Astrocyte of the cerebellum (primary cell): ENCODE data around the gene CAPN9.
"Not testable (repeated sequence)": the region's sequence is repeated elsewhere in the genome, so short reads cannot be mapped to it uniquely, and the experiment has no call there.

Experiments
- DNase-seq: peaks from one replicate; pipeline ENCODE4 v3.0.0-alpha.2; 2011; ENCODE audit warnings: low read depth
- H3K4me3 ChIP-seq: 2 replicates; pipeline ENCODE4 v1.5.1; 2011; ENCODE audit warnings: mild to moderate bottlenecking, low read depth, low read length, moderate library complexity
- in situ Hi-C: cut with HindIII; loops from 2 replicates; pipeline ENCODE4 v1.10.0; 2017; ENCODE audit warnings: low sequenced_read_pairs
- TF ChIP-seq, protein P1 (sequence below): IDR thresholded peaks from 2 replicates; pipeline ENCODE4 v1.5.1; 2012; ENCODE audit warnings: low read length, low read depth, moderate library complexity, mild to moderate bottlenecking; ENCODE audit errors: missing control alignments

CAPN9 gene

DNA sequence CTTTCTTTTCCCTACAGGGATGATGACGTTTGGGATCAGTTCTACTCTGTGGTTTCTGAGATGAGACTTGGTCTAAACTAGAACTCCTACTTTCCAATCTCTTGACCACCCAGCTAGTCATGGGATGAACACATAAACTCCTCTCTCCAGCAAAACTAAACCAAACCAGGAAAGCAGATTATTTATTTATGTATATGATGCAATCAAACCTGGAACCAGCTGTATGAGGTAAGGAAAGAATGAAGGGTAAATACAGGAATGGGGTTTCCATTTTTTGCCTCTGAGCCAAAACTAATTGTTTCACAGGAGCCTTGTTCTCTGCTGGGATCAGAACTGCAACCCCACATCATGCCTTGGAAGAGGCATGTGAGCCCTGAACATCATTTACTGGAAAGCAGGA lies 29.9 kb upstream of the CAPN9 start:
- in situ Hi-C loops: no loop called here

GRCh38 chr1:230721849-230722522 lies 25.2 kb upstream of the CAPN9 start:
- DNase-seq, in situ Hi-C loops, H3K4me3 ChIP-seq: not testable (repeated sequence)

More for the DNA sequence above, 29.9 kb upstream of the CAPN9 start:
- DNase-seq: no peak
- no peak overlapping the region for H3K4me3 ChIP-seq
- TF ChIP-seq, protein P1, sequence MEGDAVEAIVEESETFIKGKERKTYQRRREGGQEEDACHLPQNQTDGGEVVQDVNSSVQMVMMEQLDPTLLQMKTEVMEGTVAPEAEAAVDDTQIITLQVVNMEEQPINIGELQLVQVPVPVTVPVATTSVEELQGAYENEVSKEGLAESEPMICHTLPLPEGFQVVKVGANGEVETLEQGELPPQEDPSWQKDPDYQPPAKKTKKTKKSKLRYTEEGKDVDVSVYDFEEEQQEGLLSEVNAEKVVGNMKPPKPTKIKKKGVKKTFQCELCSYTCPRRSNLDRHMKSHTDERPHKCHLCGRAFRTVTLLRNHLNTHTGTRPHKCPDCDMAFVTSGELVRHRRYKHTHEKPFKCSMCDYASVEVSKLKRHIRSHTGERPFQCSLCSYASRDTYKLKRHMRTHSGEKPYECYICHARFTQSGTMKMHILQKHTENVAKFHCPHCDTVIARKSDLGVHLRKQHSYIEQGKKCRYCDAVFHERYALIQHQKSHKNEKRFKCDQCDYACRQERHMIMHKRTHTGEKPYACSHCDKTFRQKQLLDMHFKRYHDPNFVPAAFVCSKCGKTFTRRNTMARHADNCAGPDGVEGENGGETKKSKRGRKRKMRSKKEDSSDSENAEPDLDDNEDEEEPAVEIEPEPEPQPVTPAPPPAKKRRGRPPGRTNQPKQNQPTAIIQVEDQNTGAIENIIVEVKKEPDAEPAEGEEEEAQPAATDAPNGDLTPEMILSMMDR: no peak

DNA sequence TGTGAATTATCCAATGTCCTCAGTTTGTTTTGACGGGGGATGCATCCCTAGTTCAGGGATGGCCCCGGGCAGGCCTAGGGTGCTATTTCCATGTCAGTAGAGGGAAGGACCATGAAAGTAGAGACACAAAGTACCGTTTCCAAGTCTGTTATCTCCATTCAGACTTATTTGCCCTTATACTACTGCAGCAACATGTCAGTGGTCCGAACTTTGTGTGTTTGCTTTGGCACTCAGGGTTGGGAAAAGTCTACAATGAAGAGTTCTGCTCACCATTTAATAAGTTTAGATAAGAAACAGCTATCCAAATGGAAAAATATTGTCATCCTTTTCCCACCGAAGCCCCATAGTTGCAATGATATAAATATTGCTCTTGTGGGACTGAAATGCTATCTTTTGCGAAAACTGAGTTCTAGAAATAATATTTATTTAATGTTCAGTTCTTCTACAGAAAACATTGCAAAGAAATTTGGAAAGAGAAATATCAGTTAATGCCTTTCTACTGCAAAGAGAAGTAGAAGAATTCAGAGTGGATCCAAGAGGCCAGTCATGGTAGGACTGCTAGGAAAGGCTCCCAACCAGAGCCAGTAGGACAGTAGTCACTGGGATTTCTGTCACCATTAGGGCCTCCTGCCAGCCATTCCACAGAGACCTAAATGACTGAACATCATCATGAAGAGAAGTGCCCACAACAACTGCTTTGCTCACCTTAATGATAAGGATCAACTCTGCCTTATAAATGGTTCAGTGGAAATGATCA lies 21.8 kb upstream of the CAPN9 start:
- in situ Hi-C loops: no loop called here
- DNase-seq: no peak
- no peak overlapping the region for H3K4me3 ChIP-seq
- TF ChIP-seq, protein P1: no peak

DNA sequence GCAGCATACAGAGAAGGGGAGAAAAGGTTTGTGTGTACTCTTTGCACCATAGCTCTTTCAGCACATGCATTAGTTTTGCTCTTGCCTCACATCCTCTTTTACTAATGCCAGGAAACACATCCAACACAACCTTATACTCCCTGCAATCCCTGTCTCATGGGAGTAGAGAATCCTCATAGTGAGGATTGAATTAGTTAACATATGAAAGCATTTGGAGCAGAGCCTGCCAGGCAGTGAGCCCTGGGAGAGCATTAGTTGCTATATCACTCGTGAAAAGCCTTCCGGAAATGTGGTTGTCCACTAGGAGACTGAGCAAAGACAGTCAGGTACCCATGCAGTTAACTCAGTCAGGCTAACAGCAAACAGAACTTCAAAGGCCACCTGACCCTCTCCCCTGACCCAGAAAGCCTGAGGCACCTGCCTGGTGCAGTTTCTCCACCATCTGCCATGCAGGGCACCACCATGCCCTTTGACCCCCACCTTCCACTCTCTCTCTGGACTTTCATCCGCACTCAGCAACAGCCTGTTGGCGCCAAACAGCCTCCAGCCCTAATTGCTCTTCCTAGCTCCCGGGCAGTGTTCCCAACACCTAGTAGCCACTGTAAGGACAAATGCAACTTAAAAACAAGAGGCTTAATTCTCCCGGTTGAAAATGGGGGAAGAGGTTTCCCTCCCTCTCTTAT lies 18.3 kb upstream of the CAPN9 start:
- no peak for DNase-seq
- in situ Hi-C loops: no loop called here
- TF ChIP-seq, protein P1: no peak
- H3K4me3 ChIP-seq: no peak overlapping the region

DNA sequence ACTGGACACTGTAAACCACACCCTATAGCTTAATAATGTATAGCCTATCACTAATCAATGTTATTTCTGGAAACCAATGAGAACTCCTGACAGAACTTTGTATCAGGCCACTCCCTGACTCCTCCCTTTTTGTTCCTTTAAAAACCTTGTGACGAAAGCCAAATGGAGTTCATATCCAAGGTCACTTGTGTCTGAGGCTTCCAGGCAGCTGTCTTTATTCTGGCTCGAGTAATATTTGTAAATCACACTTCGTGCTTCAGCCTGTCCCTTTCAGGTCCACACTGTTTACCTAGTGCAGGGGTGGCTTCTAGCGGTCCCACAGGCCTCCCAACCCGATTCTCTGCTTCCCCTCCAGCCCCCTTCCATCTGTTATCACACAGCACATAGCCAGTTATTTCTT lies 16.2 kb upstream of the CAPN9 start:
- H3K4me3 ChIP-seq: no peak overlapping the region
- no peak for DNase-seq
- TF ChIP-seq, protein P1: no peak
- in situ Hi-C loops: no loop called here

GRCh38 chr1:230735447-230735846 lies 11.7 kb upstream of the CAPN9 start:
- no peak for DNase-seq
- in situ Hi-C loops: no loop called here
- TF ChIP-seq, protein P1: no peak
- no peak overlapping the region for H3K4me3 ChIP-seq
